Neuronal stem cell (in vitro differentiated cells): Measurements from ENCODE around the gene RNF208.

Experiments used
- DNase-seq: peaks from one replicate; pipeline ENCODE4 v3.0.0-alpha.2; 2013; ENCODE audit warnings: low spot score
- H2AFZ ChIP-seq: one replicate; pipeline ENCODE4 v1.6.1; 2013; ENCODE audit warnings: mild to moderate bottlenecking, low read length, inconsistent platforms
- H2AK5ac ChIP-seq: 2 replicates; pipeline ENCODE4 v1.6.1; 2013; ENCODE audit warnings: low read depth, mild to moderate bottlenecking, inconsistent platforms, low read length, moderate library complexity, mixed read lengths
- H2BK120ac ChIP-seq: 2 replicates; pipeline ENCODE4 v1.6.1; 2013; ENCODE audit warnings: low read depth, mild to moderate bottlenecking, inconsistent platforms, low read length, moderate library complexity, mixed read lengths
- H2BK12ac ChIP-seq: one replicate; pipeline ENCODE4 v1.6.1; 2013; ENCODE audit warnings: low read length, inconsistent platforms
- H2BK15ac ChIP-seq: 2 replicates; pipeline ENCODE4 v1.6.1; 2013; ENCODE audit warnings: mild to moderate bottlenecking, low read length, inconsistent platforms, mixed read lengths
- H2BK5ac ChIP-seq: one replicate; pipeline ENCODE4 v1.6.1; 2013; ENCODE audit warnings: inconsistent platforms, mild to moderate bottlenecking, low read length, moderate library complexity
- H3K14ac ChIP-seq: one replicate; pipeline ENCODE4 v1.6.1; 2013; ENCODE audit warnings: low read length, inconsistent platforms
- H3K18ac ChIP-seq: 2 replicates; pipeline ENCODE4 v1.6.1; 2013; ENCODE audit warnings: low read length, inconsistent platforms
- H3K23ac ChIP-seq: 2 replicates; pipeline ENCODE4 v1.6.1; 2013; ENCODE audit warnings: low read depth, mild to moderate bottlenecking, mixed read lengths, low read length, inconsistent platforms; ENCODE audit not compliant: poor library complexity
- H3K27ac ChIP-seq: replicated peaks from 3 replicates; pipeline ENCODE4 v1.5.1; 2013; ENCODE audit warnings: low read length, inconsistent platforms
- H3K27me3 ChIP-seq, 3 experiments: 2 replicates each; pipeline ENCODE4 v1.6.1; 2013; ENCODE audit warnings: low read length in 3 of 3, mild to moderate bottlenecking in 2 of 3, inconsistent platforms in 1 of 3, low read depth in 1 of 3, mixed read lengths in 1 of 3, moderate library complexity in 1 of 3; ENCODE audit not compliant: control insufficient read depth in 3 of 3, insufficient read depth in 3 of 3
- H3K36me3 ChIP-seq, 2 donors: replicated peaks in 1 of 2; 2 replicates each; pipeline ENCODE4 v1.6.1; 2013; ENCODE audit warnings: low read length in 2 of 2; ENCODE audit not compliant: control insufficient read depth in 2 of 2, insufficient read depth in 2 of 2
- H3K4ac ChIP-seq: 2 replicates; pipeline ENCODE4 v1.6.1; 2013; ENCODE audit warnings: inconsistent platforms, mild to moderate bottlenecking, low read length, moderate library complexity
- H3K4me1 ChIP-seq, 2 donors: 1 replicate in 1 of 2; 2 replicates in 1 of 2; pipeline ENCODE4 v1.6.1; 2013; ENCODE audit warnings: low read length in 2 of 2, low read depth in 1 of 2; ENCODE audit not compliant: control insufficient read depth in 2 of 2, insufficient read depth in 1 of 2
- H3K4me2 ChIP-seq: one replicate; pipeline ENCODE4 v1.6.1; 2013; ENCODE audit warnings: mild to moderate bottlenecking, low read length, inconsistent platforms; ENCODE audit not compliant: insufficient read depth, poor library complexity, severe bottlenecking
- H3K4me3 ChIP-seq, 2 donors: 2 replicates each; pipeline ENCODE4 v1.5.1; 2013; ENCODE audit warnings: low read length in 2 of 2, mild to moderate bottlenecking in 2 of 2, inconsistent platforms in 1 of 2, moderate library complexity in 1 of 2
- H3K79me1 ChIP-seq: one replicate; pipeline ENCODE4 v1.6.1; 2013; ENCODE audit warnings: low read depth, mild to moderate bottlenecking, inconsistent platforms, low read length, moderate library complexity
- H3K9ac ChIP-seq: one replicate; pipeline ENCODE4 v1.6.1; 2013; ENCODE audit warnings: mild to moderate bottlenecking, low read depth, low read length, inconsistent platforms; ENCODE audit not compliant: poor library complexity
- H3K9me3 ChIP-seq, 2 donors: replicated peaks in 1 of 2; 2 replicates each; pipeline versions ENCODE3 to v1.6.1; 2013; ENCODE audit warnings: low read length in 2 of 2, mild to moderate bottlenecking in 2 of 2, inconsistent platforms in 1 of 2, low read depth in 1 of 2, mixed read lengths in 1 of 2, moderate library complexity in 1 of 2; ENCODE audit not compliant: control insufficient read depth in 2 of 2, insufficient read depth in 1 of 2
- H4K8ac ChIP-seq: one replicate; pipeline ENCODE4 v1.6.1; 2013; ENCODE audit warnings: low read depth, mild to moderate bottlenecking, inconsistent platforms, low read length, moderate library complexity
- H4K91ac ChIP-seq: one replicate; pipeline ENCODE4 v1.6.1; 2013; ENCODE audit warnings: low read length, low read depth, mild to moderate bottlenecking, inconsistent platforms; ENCODE audit not compliant: poor library complexity
- WGBS, 2 donors: extraction: QIAGEN DNeasy Blood & Tissue Kit; methylation state at CpG; one replicate each; pipeline ENCODE4 v1.1.7; 2013; ENCODE audit warnings: missing lambda C conversion rate in 2 of 2, mixed read lengths in 1 of 2; ENCODE audit not compliant: insufficient read length in 2 of 2, insufficient replicate concordance in 1 of 2; ENCODE audit errors: extremely low coverage in 2 of 2; 5-methylcytosine and 5-hydroxymethylcytosine counted together

The RNF208 gene

GRCh38 chr9:137194388-137194787 lies 27.7 kb downstream of the RNF208 start:
- H2AK5ac ChIP-seq = peak overlapping the region; percentile 26
- no peak overlapping the region for H2BK15ac ChIP-seq
- WGBS, 2 donors = no CpG with 5 or more reads among the region's 16 CpGs
- no peak overlapping the region for H4K8ac ChIP-seq
- H3K27me3 ChIP-seq = no peaks in the 10 kb centered on the region
- H2BK5ac ChIP-seq = peak overlapping the region; percentile 39
- no peak overlapping the region for H3K4ac ChIP-seq
- no peak overlapping the region for H2AFZ ChIP-seq
- peak overlapping the region; percentile 87 for H2BK120ac ChIP-seq
- DNase-seq = no peak
- H3K14ac ChIP-seq = peak overlapping the region; percentile 8
- no peak overlapping the region for H3K27ac ChIP-seq
- no peak overlapping the region for H2BK12ac ChIP-seq
- H3K4me1 ChIP-seq = peaks cover 14 to 23% of the 10 kb centered on the region in 2 donors
- H3K23ac ChIP-seq = peak overlapping the region; percentile 43
- no peak overlapping the region for H3K4me2 ChIP-seq
- H4K91ac ChIP-seq = no peak overlapping the region
- H3K4me3 ChIP-seq = no peak overlapping the region
- H3K36me3 ChIP-seq = peaks cover 7 to 28% of the 10 kb centered on the region in 2 donors
- peak overlapping the region; percentile 44 for H3K9ac ChIP-seq
- no peak overlapping the region for H3K18ac ChIP-seq
- peaks cover 0 to 1% of the 10 kb centered on the region in 2 donors for H3K9me3 ChIP-seq
- H3K79me1 ChIP-seq = peaks cover 31% of the 10 kb centered on the region

- Histone ChIP-seq H3K4ac (no peak overlapping the region), H3K4me1 (peaks cover 16 to 21% of the 10 kb centered on the region in 2 donors), H3K4me3 (no peak overlapping the region), H2BK15ac (no peak overlapping the region), H3K9me3 (peaks cover 0 to 1% of the 10 kb centered on the region in 2 donors), H2BK120ac (no peak overlapping the region), H2BK12ac (no peak overlapping the region), H3K4me2 (no peak overlapping the region), H3K14ac (no peak overlapping the region), H3K9ac (peak overlapping the region; percentile 81), H3K23ac (no peak overlapping the region), H3K27ac (no peak overlapping the region), H4K91ac (no peak overlapping the region), H2BK5ac (peak overlapping the region; percentile 39), H3K27me3 (no peaks in the 10 kb centered on the region), H3K36me3 (peaks cover 7 to 28% of the 10 kb centered on the region in 2 donors), H2AFZ (no peak overlapping the region), H4K8ac (peak overlapping the region; percentile 96), H2AK5ac (peak overlapping the region; percentile 68), H3K79me1 (peaks cover 32% of the 10 kb centered on the region), H3K18ac (no peak overlapping the region)
- no CpG with 5 or more reads among the region's 14 CpGs for WGBS, 2 donors
- no peak for DNase-seq
Observed at GRCh38 chr9:137193771-137194170, 28.3 kb downstream of the RNF208 start.

DNA sequence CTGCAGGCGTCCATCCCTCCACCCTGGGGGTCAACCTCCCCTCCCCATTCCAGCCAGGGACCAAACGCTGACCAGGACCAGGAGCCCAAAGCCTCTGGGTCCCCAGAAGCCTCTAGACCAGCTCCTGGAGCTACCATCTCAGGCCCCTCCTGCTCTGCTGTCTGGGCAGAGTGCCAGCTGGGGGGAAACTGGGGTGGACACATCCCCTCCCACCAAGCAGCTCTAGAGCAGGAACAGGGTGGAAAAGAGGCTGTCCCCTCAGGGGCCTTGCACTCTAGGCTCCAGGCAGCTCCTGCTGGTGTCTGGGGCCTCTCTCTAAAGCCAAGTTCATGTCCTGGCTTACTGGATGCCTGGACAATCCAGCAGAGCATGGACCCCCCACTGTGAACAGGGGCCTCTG lies 29.2 kb downstream of the RNF208 start:
- DNase-seq = no peak
- Histone ChIP-seq H2BK120ac (no peak overlapping the region), H3K4me1 (peaks cover 14 to 15% of the 10 kb centered on the region in 2 donors), H2BK15ac (no peak overlapping the region), H3K27ac (no peak overlapping the region), H2AK5ac (no peak overlapping the region), H3K27me3 (peaks cover 0 to 2% (median 0%) of the 10 kb centered on the region in 3 experiments), H4K8ac (no peak overlapping the region), H3K9me3 (peaks cover 0 to 1% of the 10 kb centered on the region in 2 donors), H2BK5ac (peak overlapping the region; percentile 53), H3K14ac (no peak overlapping the region), H3K23ac (no peak overlapping the region), H3K9ac (no peak overlapping the region), H3K4me2 (no peak overlapping the region), H3K4ac (no peak overlapping the region), H4K91ac (no peak overlapping the region), H3K18ac (no peak overlapping the region), H3K36me3 (peaks cover 7 to 28% of the 10 kb centered on the region in 2 donors), H2BK12ac (no peak overlapping the region), H3K4me3 (no peak overlapping the region), H3K79me1 (peaks cover 39% of the 10 kb centered on the region), H2AFZ (no peak overlapping the region)
- WGBS, 2 donors = no CpG with 5 or more reads among the region's 2 CpGs

DNA sequence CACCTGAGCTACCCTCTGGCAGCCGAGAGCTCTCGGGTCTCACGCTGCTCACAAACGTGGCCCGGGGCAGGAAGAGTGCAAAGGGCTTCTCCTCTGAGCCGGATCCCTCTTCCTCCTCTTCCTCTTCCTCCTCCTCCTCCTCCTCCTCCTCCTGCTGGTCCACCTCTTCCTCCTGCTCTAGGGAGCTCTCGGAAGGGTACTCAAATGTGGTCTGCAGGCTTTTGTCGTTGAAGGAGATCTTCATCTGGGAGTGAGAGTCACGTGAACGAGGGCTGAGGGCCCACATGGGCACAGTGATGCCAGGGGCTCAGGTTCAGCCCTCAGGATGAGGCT lies 29.6 kb downstream of the RNF208 start:
- Histone ChIP-seq H2AFZ (no peak overlapping the region), H2AK5ac (no peak overlapping the region), H4K91ac (no peak overlapping the region), H4K8ac (no peak overlapping the region), H2BK5ac (no peak overlapping the region), H2BK120ac (no peak overlapping the region), H3K36me3 (peaks cover 7 to 28% of the 10 kb centered on the region in 2 donors), H3K79me1 (peaks cover 39% of the 10 kb centered on the region), H3K9ac (no peak overlapping the region), H3K18ac (no peak overlapping the region), H3K4ac (no peak overlapping the region), H2BK12ac (no peak overlapping the region), H3K14ac (no peak overlapping the region), H3K9me3 (peaks cover 0 to 1% of the 10 kb centered on the region in 2 donors), H3K4me1 (peaks cover 17 to 19% of the 10 kb centered on the region in 2 donors), H3K23ac (no peak overlapping the region), H3K4me2 (no peak overlapping the region), H2BK15ac (no peak overlapping the region), H3K4me3 (no peak overlapping the region), H3K27me3 (peaks cover 0 to 2% (median 0%) of the 10 kb centered on the region in 3 experiments), H3K27ac (no peak overlapping the region)
- no CpG with 5 or more reads among the region's 10 CpGs for WGBS, 2 donors
- no peak for DNase-seq
